ENCODE data around the gene PPP1R12C. TPM values are rescaled to one million over a fixed set of nuclear protein-coding genes. Genes with fewer than 3 reads are reported as not detected.

The PPP1R12C gene
- total RNA-seq, 1 donor from 2014 or later, result 21.8 TPM

GRCh38 chr19:55101261-55101660, 16.2 kb downstream of the PPP1R12C start:
- DNase-seq (ENCODE audit: low spot score), result no peak
- H3K79me2 ChIP-seq (ENCODE audit: low read depth), result peaks cover 6% of the 10 kb centered on the region
- Mint-ChIP-seq H3K36me3 (peaks cover 19% of the 10 kb centered on the region), H3K9me3 (no peaks in the 10 kb centered on the region), H3K4me1 (peaks cover 14% of the 10 kb centered on the region), H3K27ac (no peak overlapping the region), H3K4me3 (no peak overlapping the region), H3K27me3 (ENCODE audit: insufficient read depth, low read depth) (no peaks in the 10 kb centered on the region)
- H3K27me3 ChIP-seq, result no peaks in the 10 kb centered on the region
- H4K20me1 ChIP-seq (ENCODE audit: low read depth), result peaks cover 21% of the 10 kb centered on the region
- TF ChIP-seq CTCF (IDR thresholded peaks at IDR 0.05) (no peak), EZH2 (IDR thresholded peaks at IDR 0.05) (no peak), EZH2phosphoT487 (IDR thresholded peaks at IDR 0.05) (no peak)
- no peak overlapping the region for H3K4me3 ChIP-seq
- H2AFZ ChIP-seq (replicated peaks), result no peak overlapping the region
- H3K9me3 ChIP-seq (ENCODE audit: low read depth), result no peaks in the 10 kb centered on the region
- H3K27ac ChIP-seq, result no peak overlapping the region
- no peak overlapping the region for H3K9ac ChIP-seq
- H3F3A ChIP-seq (ENCODE audit: low read depth), result no peaks in the 10 kb centered on the region
- peaks cover 5% of the 10 kb centered on the region for H3K36me3 ChIP-seq
- no peaks in the 10 kb centered on the region for H3K4me1 ChIP-seq
- no peak overlapping the region for H3K4me2 ChIP-seq

DNA sequence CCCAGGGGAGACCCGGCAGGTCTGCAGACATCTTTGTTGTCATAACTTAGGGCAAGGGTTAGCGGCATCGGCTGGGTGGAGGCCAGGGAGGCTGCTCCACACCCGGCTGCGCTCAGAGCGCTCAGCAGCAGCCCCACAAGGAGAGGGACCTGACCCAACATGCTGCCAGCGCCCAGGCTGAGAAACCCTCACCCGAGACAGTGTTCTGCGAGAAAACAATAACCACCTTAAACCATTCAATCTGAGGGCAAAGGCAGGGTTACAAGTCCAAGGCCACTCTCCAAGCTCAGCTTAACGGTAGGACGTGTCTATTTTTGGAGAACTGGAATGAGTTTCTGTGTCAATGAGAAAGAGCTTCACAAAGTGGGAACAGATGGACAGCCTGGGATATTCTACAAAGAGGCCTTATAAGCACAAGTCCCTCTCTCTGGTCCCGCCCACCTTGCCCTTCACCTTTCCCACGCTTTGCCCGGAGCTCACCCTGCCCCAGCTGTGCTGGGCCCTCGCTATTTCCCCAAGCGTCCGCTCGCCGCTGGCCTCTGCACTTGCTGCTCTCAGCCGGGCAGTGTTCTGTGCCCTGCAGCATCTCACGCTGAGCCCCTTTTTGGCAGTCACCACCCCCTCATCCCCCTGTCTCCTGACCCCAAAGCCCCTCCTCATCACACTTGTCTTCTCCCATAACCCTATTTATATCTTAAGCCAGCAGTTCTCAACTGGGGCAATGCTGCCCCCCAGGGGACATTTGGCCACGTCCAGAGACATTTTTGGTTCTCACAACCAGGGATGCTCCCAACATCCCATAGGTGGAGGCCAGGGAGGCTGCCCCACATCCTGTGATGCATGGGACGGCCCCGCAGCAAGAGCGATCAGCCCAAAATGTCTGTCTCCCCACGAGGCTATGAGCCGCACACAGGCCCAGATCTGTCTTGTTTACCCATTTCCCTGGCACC, 17.6 kb downstream of the PPP1R12C start:
- TF ChIP-seq CTCF (IDR thresholded peaks at IDR 0.05), result peak; percentile 46
- TF ChIP-seq EZH2phosphoT487 (IDR thresholded peaks at IDR 0.05), result no peak
- TF ChIP-seq EZH2 (IDR thresholded peaks at IDR 0.05), result no peak
- Histone ChIP-seq H2AFZ (replicated peaks) (no peak overlapping the region), H3K4me1 (no peaks in the 10 kb centered on the region), H3K4me3 (no peak overlapping the region), H3K27ac (no peak overlapping the region), H3K4me2 (no peak overlapping the region), H3K79me2 (ENCODE audit: low read depth) (no peaks in the 10 kb centered on the region), H4K20me1 (ENCODE audit: low read depth) (peaks cover 34% of the 10 kb centered on the region), H3K36me3 (peaks cover 5% of the 10 kb centered on the region), H3K27me3 (no peaks in the 10 kb centered on the region), H3F3A (ENCODE audit: low read depth) (peaks cover under 1% of the 10 kb centered on the region), H3K9me3 (ENCODE audit: low read depth) (no peaks in the 10 kb centered on the region), H3K9ac (no peak overlapping the region)
- peaks cover 15% of the 10 kb centered on the region for H3K4me1 Mint-ChIP-seq
- peak overlapping the region; percentile 64 for H3K27ac Mint-ChIP-seq
- no peaks in the 10 kb centered on the region for H3K27me3 Mint-ChIP-seq (ENCODE audit: insufficient read depth, low read depth)
- H3K36me3 Mint-ChIP-seq, result peaks cover 14% of the 10 kb centered on the region
- H3K9me3 Mint-ChIP-seq, result no peaks in the 10 kb centered on the region
- DNase-seq (ENCODE audit: low spot score), result peak; percentile 46
- H3K4me3 Mint-ChIP-seq, result no peak overlapping the region

DNA sequence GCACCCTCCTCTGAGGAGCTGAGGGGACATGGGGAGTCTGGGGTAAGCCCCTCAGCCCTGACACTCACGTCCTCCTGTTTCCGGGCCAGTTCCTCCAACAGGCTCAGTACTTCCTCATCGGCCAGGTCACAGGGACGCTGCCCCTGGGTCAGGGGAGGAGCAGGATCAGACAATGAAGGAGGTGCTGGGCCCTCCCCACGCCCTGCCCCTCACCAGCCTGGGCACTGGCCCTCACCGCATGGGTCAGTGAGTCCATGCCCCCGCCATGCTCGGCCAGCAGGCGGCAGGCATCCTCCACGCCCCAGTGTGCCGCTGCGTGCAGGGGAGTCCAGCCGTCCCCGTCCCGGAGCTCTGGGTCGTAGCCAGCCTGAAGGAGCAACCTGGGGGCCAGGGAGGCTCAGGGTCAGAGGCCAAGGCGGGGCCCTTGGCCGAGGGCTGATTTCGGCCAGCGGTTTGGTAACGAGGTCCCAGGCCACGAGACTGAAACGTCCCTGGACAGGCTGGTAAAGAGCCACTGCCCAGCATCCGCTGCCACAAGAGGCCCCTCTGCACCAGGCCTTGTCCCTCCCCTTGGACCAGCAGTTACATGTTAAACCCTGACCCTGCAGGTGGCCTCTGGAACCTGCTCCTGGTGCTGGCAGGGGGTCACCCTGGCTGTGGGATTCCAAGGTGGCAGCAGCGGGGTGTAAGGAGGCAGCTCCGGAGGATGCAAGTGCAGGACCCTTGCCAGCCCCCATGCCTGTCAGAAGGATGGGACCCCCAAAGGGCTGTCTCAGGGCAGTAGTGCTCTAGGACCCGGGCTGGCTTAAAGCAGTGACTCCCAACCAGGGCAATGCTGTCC, 18.5 kb downstream of the PPP1R12C start:
- no peaks in the 10 kb centered on the region for H3K27me3 ChIP-seq
- Mint-ChIP-seq H3K4me1 (peaks cover 18% of the 10 kb centered on the region), H3K4me3 (no peak overlapping the region), H3K27ac (no peak overlapping the region), H3K9me3 (peaks cover 2% of the 10 kb centered on the region), H3K36me3 (peaks cover 17% of the 10 kb centered on the region), H3K27me3 (ENCODE audit: insufficient read depth, low read depth) (peaks cover 2% of the 10 kb centered on the region)
- H4K20me1 ChIP-seq (ENCODE audit: low read depth), result peaks cover 41% of the 10 kb centered on the region
- no peak overlapping the region for H3K4me2 ChIP-seq
- H3K9me3 ChIP-seq (ENCODE audit: low read depth), result no peaks in the 10 kb centered on the region
- no peak for DNase-seq (ENCODE audit: low spot score)
- TF ChIP-seq EZH2 (IDR thresholded peaks at IDR 0.05) (no peak), EZH2phosphoT487 (IDR thresholded peaks at IDR 0.05) (no peak), CTCF (IDR thresholded peaks at IDR 0.05) (peak; percentile 27)
- no peak overlapping the region for H3K4me3 ChIP-seq
- H3K79me2 ChIP-seq (ENCODE audit: low read depth), result no peaks in the 10 kb centered on the region
- peaks cover 7% of the 10 kb centered on the region for H3F3A ChIP-seq (ENCODE audit: low read depth)
- H3K4me1 ChIP-seq, result no peaks in the 10 kb centered on the region
- no peak overlapping the region for H3K9ac ChIP-seq
- H3K36me3 ChIP-seq, result peaks cover 5% of the 10 kb centered on the region
- H2AFZ ChIP-seq (replicated peaks), result no peak overlapping the region
- no peak overlapping the region for H3K27ac ChIP-seq

Measured in neural progenitor cell (in vitro differentiated cells).